Smooth muscle cell (in vitro differentiated cells): Measurements from ENCODE around the gene TYW3. TPM values are rescaled to one million over a fixed set of nuclear protein-coding genes. Genes with fewer than 3 reads are reported as not detected.
"Not testable (repeated sequence)": the region's sequence is repeated elsewhere in the genome, so short reads cannot be mapped to it uniquely, and the experiment has no call there.

ENCODE experiments used
- DNase-seq: peaks from one replicate; lab custom pipeline; 2025; ENCODE audit not compliant: unreplicated experiment; lab: John Stamatoyannopoulos, UW
- H2AFZ ChIP-seq: fragments of 200-600 bp; sonication (generic); 2 replicates; pipeline ENCODE4 v1.6.0; 2016; ENCODE audit warnings: antibody characterized with exemption, low read depth, mild to moderate bottlenecking
- H3F3A ChIP-seq: fragments of 200-600 bp; sonication (generic); 2 replicates; pipeline ENCODE4 v1.6.0; 2017; ENCODE audit warnings: antibody characterized with exemption, low read depth
- H3K27ac ChIP-seq: fragments of 200-600 bp; sonication (generic); 2 replicates; pipeline ENCODE4 v1.5.1; 2016; ENCODE audit warnings: low read depth, mild to moderate bottlenecking
- H3K27me3 ChIP-seq: fragments of 200-600 bp; sonication (generic); 2 replicates; pipeline ENCODE4 v1.6.1; 2016; ENCODE audit warnings: low read depth, mild to moderate bottlenecking
- H3K36me3 ChIP-seq: fragments of 200-600 bp; sonication (generic); 2 replicates; pipeline ENCODE4 v1.5.1; 2016; ENCODE audit warnings: low read depth
- H3K4me1 ChIP-seq: fragments of 200-600 bp; sonication (generic); 2 replicates; pipeline ENCODE4 v1.5.1; 2016; ENCODE audit warnings: low read depth
- H3K4me2 ChIP-seq: fragments of 200-600 bp; sonication (generic); 2 replicates; pipeline ENCODE4 v1.6.0; 2016; ENCODE audit warnings: mild to moderate bottlenecking
- H3K4me3 ChIP-seq: fragments of 200-600 bp; sonication (generic); 2 replicates; pipeline ENCODE4 v1.5.1; 2016; ENCODE audit warnings: mild to moderate bottlenecking
- H3K79me2 ChIP-seq: fragments of 200-600 bp; sonication (generic); 2 replicates; pipeline ENCODE4 v1.6.0; 2016; ENCODE audit warnings: low read depth, mild to moderate bottlenecking
- H3K9ac ChIP-seq: fragments of 200-600 bp; sonication (generic); 2 replicates; pipeline ENCODE4 v1.6.0; 2016; ENCODE audit warnings: low read depth
- H3K9me3 ChIP-seq: fragments of 200-600 bp; sonication (generic); replicated peaks from 2 replicates; pipeline ENCODE4 v1.5.1; 2016; ENCODE audit warnings: low read depth
- H4K20me1 ChIP-seq: fragments of 200-600 bp; sonication (generic); 2 replicates; pipeline ENCODE4 v1.6.0; 2016; ENCODE audit warnings: low read depth
- WGBS: methylation state at CpG from one replicate; pipeline ENCODE4 v1.1.7; 2016; ENCODE audit warnings: low lambda C conversion rate; 5-methylcytosine and 5-hydroxymethylcytosine counted together
- polyA plus RNA-seq: library from polyadenylated mRNA; unstranded; fragments of >200 nt; fragmentation: Nextera tagmentation; extraction: Ambion mirVana; gene quantifications from 2 replicates; pipeline ENCODE4 v1.2.1, GENCODE V29; 2016
- total RNA-seq: library from RNA; depleted of rRNA; stranded (reverse); fragments of >200 nt; gene quantifications from 2 replicates; pipeline ENCODE4 v1.2.3, GENCODE V29; 2014
- TF ChIP-seq, protein P1 (sequence below): fragments of 200-600 bp; sonication (generic); IDR thresholded peaks from 2 replicates; pipeline ENCODE4 v1.5.1; 2017; ENCODE audit warnings: borderline replicate concordance, mild to moderate bottlenecking, antibody characterized with exemption; ENCODE audit not compliant: insufficient read depth, poor library complexity, severe bottlenecking

TYW3 gene
- total and polyA plus RNA-seq, 2 experiments from 2014 or later = not detected

GRCh38 chr1:74733604-74734484, 892 bp downstream of the TYW3 start:
- Histone ChIP-seq H3K9me3 (no peaks in the 10 kb centered on the region), H4K20me1 (no peaks in the 10 kb centered on the region), H3K4me3 (no peak overlapping the region), H2AFZ (no peak overlapping the region), H3K9ac (no peak overlapping the region), H3K27ac (no peak overlapping the region), H3K36me3 (no peaks in the 10 kb centered on the region), H3F3A (peaks cover 3% of the 10 kb centered on the region), H3K4me2 (no peak overlapping the region), H3K4me1 (no peaks in the 10 kb centered on the region), H3K27me3 (no peaks in the 10 kb centered on the region), H3K79me2 (no peaks in the 10 kb centered on the region)
- TF ChIP-seq, protein P1, sequence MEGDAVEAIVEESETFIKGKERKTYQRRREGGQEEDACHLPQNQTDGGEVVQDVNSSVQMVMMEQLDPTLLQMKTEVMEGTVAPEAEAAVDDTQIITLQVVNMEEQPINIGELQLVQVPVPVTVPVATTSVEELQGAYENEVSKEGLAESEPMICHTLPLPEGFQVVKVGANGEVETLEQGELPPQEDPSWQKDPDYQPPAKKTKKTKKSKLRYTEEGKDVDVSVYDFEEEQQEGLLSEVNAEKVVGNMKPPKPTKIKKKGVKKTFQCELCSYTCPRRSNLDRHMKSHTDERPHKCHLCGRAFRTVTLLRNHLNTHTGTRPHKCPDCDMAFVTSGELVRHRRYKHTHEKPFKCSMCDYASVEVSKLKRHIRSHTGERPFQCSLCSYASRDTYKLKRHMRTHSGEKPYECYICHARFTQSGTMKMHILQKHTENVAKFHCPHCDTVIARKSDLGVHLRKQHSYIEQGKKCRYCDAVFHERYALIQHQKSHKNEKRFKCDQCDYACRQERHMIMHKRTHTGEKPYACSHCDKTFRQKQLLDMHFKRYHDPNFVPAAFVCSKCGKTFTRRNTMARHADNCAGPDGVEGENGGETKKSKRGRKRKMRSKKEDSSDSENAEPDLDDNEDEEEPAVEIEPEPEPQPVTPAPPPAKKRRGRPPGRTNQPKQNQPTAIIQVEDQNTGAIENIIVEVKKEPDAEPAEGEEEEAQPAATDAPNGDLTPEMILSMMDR = peak; percentile 24
- 81% methylated on average over 11 of the region's 11 CpGs for WGBS
- no peak for DNase-seq

DNA sequence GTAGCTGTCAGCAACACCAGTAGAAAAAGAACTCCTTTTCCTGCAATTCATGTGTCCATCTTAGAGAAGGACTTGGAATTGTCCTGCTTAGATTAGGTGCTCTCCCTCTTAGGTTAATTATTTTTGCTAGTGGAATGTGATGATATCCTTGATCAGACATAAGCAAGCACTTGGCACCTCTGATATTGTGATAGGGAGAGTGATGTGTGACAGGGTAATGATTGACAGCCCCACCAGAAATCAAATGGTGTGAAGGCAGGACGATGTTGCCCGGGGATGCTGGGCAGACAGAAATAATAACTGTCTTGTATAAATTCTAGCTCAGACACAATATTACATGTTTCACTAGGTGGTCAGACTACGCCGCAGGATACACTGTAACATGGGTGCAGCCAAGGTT, 4.4 kb downstream of the TYW3 start:
- TF ChIP-seq, protein P1 = no peak
- H3K9ac ChIP-seq = no peak overlapping the region
- H3F3A ChIP-seq = no peaks in the 10 kb centered on the region
- WGBS = 71% methylated on average over 4 of the region's 4 CpGs
- no peaks in the 10 kb centered on the region for H3K9me3 ChIP-seq
- no peaks in the 10 kb centered on the region for H3K36me3 ChIP-seq
- no peaks in the 10 kb centered on the region for H3K79me2 ChIP-seq
- no peak overlapping the region for H3K27ac ChIP-seq
- H2AFZ ChIP-seq = no peak overlapping the region
- H3K4me2 ChIP-seq = no peak overlapping the region
- no peak for DNase-seq
- no peaks in the 10 kb centered on the region for H4K20me1 ChIP-seq
- no peak overlapping the region for H3K4me3 ChIP-seq
- H3K27me3 ChIP-seq = no peaks in the 10 kb centered on the region
- no peaks in the 10 kb centered on the region for H3K4me1 ChIP-seq

GRCh38 chr1:74740307-74740980, 7.5 kb downstream of the TYW3 start:
- not testable (repeated sequence) for H3K4me2 ChIP-seq, H3K36me3 ChIP-seq, H3K79me2 ChIP-seq, H3F3A ChIP-seq, H3K4me3 ChIP-seq, H3K27me3 ChIP-seq, H3K9me3 ChIP-seq, H3K27ac ChIP-seq, H2AFZ ChIP-seq, DNase-seq, H3K9ac ChIP-seq, H4K20me1 ChIP-seq, H3K4me1 ChIP-seq
- WGBS = 95% methylated on average over 13 of the region's 13 CpGs

- not testable (repeated sequence) for H3K27ac ChIP-seq, H3K9me3 ChIP-seq, H3F3A ChIP-seq, H3K4me1 ChIP-seq, H4K20me1 ChIP-seq, H3K4me2 ChIP-seq, H3K4me3 ChIP-seq, H2AFZ ChIP-seq, H3K36me3 ChIP-seq, H3K79me2 ChIP-seq, DNase-seq, H3K27me3 ChIP-seq, H3K9ac ChIP-seq
- 93% methylated on average over 6 of the region's 6 CpGs for WGBS
Measured at GRCh38 chr1:74745247-74745646, 12.3 kb downstream of the TYW3 start.
